GM12864 (cell line): ENCODE measurements around the gene ZNF501.

Experiments used
- DNase-seq: peaks from one replicate; pipeline ENCODE4 v3.0.0-alpha.2; 2011; ENCODE audit warnings: low read depth
- H3K4me3 ChIP-seq: 2 replicates; pipeline ENCODE4 v1.5.1; 2011; ENCODE audit warnings: mild to moderate bottlenecking, low read depth, low read length, control low read depth
- CTCF ChIP-seq: IDR thresholded peaks from 2 replicates; pipeline ENCODE4 v1.5.1; 2011; ENCODE audit warnings: low read depth, mild to moderate bottlenecking, moderate library complexity, low read length, control low read depth, inconsistent platforms; ENCODE audit errors: missing control alignments

ZNF501 gene

GRCh38 chr3:44721231-44722102, 8.0 kb upstream of the ZNF501 start:
- DNase-seq = no peak
- no peak for TF ChIP-seq CTCF
- H3K4me3 ChIP-seq = no peak overlapping the region

GRCh38 chr3:44722103-44722401, 7.4 kb upstream of the ZNF501 start:
- no peak overlapping the region for H3K4me3 ChIP-seq
- DNase-seq = no peak
- TF ChIP-seq CTCF = no peak

DNA sequence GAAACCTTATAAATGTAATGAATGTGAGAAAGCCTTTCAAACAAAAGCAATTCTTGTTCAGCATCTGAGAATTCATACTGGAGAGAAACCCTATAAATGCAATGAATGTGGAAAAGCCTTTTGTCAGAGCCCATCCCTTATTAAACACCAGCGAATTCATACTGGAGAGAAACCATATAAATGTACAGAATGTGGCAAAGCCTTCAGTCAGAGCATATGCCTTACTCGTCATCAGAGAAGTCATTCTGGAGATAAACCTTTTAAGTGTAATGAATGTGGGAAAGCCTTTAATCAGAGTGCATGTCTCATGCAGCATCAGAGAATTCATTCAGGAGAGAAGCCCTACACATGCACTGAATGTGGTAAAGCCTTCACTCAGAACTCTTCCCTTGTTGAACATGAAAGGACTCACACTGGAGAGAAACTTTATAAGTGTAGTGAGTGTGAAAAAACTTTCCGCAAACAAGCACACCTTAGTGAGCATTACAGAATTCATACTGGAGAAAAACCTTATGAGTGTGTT, 5.3 kb downstream of the ZNF501 start:
- H3K4me3 ChIP-seq = no peak overlapping the region
- DNase-seq = no peak
- no peak for TF ChIP-seq CTCF

DNA sequence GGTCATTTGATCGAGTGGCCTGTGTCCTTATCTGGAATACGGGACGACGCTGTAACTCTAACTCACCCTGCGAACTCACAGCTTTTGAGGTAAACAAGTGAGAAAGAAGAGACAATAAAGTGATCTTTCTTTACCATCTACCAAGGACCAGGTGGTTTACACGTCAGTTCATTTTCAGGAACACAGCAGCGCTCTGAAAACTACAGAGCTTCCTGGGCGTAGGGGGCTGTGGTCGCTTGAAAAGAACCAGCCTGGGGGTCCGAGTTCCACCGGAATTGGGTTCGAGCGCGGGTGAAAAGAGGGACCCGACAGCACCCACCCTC, 31.6 kb downstream of the ZNF501 start:
- peak overlapping the region; percentile 88 for H3K4me3 ChIP-seq
- no peak for TF ChIP-seq CTCF
- DNase-seq = no peak

DNA sequence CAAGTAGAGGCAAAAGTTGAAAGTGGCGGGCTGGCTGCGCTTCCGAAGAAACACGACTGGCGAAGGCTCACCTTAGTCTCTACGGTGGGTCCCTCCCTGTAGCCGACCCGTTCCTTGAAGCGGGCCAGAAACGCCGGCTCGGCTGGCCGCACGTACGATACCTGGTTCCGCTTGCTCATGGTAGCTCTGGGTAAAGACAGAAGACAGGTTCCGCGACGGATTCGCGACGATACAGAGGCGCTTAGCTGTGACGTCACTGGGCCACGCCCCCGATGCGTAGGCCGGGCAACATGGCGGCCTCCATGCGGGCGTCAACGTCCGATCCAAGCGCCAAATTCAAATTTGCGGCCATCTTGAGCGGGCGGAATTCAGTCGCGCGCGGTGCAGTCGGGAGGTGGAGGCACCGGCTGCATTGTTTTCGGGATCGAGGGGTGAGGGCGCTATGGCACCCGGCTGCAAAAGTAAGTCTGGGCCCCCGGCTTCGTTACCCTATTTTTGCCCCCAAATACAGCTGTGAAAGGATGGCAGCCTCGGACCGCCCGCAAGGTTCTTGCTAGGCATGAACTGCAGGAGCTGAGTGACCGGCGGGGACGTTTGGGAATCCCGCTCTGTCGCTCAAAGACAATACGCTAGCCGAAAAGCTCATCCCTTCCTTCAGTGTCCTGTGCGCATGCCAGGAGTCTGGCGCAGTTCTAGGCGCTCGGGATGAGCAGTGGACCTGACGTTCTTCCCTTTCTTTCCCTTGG, 32.2 kb downstream of the ZNF501 start, which contains the start of the genes KIAA1143 and KIF15:
KIAA1143 (minus strand) TSS at position 196 of the 746 bp plus-strand sequence; CDS start at position 179, 17 bp downstream.
KIF15 (plus strand) TSS at position 371 of the 746 bp plus-strand sequence; CDS start at position 443, 72 bp downstream.
- peak within 1 kb of the TSS; percentile 88 for H3K4me3 ChIP-seq
- peak; percentile 92 for DNase-seq
- no peak for TF ChIP-seq CTCF

DNA sequence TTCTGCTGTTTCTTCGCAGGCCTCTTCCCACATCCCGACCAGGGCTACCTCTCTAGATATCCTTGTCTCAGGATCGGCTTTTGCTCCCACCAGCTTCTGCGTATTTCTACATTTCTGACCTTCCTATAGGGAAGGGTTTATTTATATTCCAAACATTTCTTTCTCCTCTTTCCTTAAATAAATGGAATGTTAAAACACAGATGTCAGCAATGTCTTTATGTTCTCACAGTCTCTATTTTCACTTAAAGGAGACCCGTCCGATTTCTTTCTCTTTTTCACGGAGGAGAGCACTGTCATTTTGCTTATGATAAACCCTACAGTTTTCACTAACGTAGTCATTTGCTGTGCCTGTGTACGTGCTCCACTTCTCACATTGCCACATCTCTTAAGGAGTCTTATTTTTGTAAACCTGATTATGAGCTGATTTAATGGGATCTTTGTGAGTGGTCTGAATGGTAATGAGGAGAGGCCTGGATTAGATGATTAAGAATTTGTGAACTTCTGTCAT, 32.8 kb downstream of the ZNF501 start:
- no peak for DNase-seq
- TF ChIP-seq CTCF = no peak

More for the DNA sequence above, 32.8 kb downstream of the ZNF501 start:
- peak overlapping the region; percentile 88 for H3K4me3 ChIP-seq
